ENCODE measurements around the gene NUDT15. TPM values are rescaled to one million over a fixed set of nuclear protein-coding genes. Genes with fewer than 3 reads are reported as not detected.

The NUDT15 gene
- total and polyA plus RNA-seq, 11 donors, result 6.8 to 13.9 (median 10.8) TPM

DNA sequence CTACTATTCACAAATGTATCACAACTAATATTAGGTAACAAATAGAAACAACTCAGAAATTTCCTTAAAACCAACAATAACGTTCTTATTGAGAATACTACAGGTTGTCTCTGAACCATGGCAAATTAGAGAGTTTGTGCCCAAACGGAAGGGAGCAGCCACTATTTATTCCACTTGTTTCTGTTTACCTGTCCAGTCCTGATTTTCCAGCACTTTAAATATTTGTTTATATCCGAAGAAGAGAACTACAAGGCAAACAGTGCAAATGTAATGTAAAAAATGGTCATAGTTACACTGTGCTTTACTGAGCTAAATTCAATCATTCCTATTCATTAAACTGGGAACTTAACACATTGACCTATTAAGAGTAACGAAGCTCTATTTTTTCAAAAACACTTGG is 45.7 kb upstream of the NUDT15 start:
- no peak overlapping the region for H3K4me3 ChIP-seq
- peaks cover 3 to 84% (median 59%) of the 10 kb centered on the region in 9 donors for H3K36me3 ChIP-seq
- H3K27me3 ChIP-seq, result no peaks in the 10 kb centered on the region
- intact Hi-C loops (cut with DNase I), result no loop called here
- H3K9me3 ChIP-seq, result no peaks in the 10 kb centered on the region
- ATAC-seq (no peak), DNase-seq (no peak)
- H3K27ac ChIP-seq, result no peak overlapping the region
- TF ChIP-seq CTCF (IDR thresholded peaks at IDR 0.05), result no peak
- no peak for TF ChIP-seq POLR2A (IDR thresholded peaks at IDR 0.05)
- H3K4me1 ChIP-seq, result peaks cover 0 to 21% (median 3%) of the 10 kb centered on the region in 12 donors
- 89 to 93% (median 92%) methylated on average over 4 of the region's 4 CpGs for WGBS, 4 donors

DNA sequence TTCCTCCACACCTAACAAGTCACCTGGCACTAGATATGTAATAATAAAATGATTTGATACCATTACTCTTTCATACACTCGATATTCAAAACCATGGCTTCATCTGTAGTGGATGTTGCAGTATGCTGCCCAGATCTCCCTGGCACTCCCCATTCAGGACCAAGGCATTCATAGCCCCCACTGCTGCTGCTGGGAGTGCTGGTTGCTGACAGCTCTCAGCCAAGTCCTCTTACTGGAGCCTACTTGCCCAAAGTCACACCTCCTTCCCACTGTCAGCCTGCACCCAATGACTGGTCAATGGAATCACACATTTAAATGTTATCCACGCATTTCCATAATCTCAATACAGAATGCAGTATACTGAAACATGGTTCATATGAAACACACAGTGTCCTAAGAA is 40.1 kb upstream of the NUDT15 start:
- H3K4me1 ChIP-seq, result peaks cover 0 to 46% (median 18%) of the 10 kb centered on the region in 12 donors
- WGBS, 4 donors, result 58 to 66% (median 65%) methylated on average over 2 of the region's 2 CpGs
- DNase-seq, result peak in 2 of 5 donors; percentile 36 to 45
- no peaks in the 10 kb centered on the region for H3K9me3 ChIP-seq
- TF ChIP-seq CTCF (IDR thresholded peaks at IDR 0.05) (no peak), POLR2A (IDR thresholded peaks at IDR 0.05) (no peak)
- H3K36me3 ChIP-seq, result peaks cover 0 to 45% (median 32%) of the 10 kb centered on the region in 9 donors
- ATAC-seq, result peak in 3 of 4 donors; percentile 25 to 58 (median 26)
- H3K27ac ChIP-seq, result no peak overlapping the region
- H3K27me3 ChIP-seq, result no peaks in the 10 kb centered on the region
- intact Hi-C loops (cut with DNase I), result no loop called here
- H3K4me3 ChIP-seq, result no peak overlapping the region

DNA sequence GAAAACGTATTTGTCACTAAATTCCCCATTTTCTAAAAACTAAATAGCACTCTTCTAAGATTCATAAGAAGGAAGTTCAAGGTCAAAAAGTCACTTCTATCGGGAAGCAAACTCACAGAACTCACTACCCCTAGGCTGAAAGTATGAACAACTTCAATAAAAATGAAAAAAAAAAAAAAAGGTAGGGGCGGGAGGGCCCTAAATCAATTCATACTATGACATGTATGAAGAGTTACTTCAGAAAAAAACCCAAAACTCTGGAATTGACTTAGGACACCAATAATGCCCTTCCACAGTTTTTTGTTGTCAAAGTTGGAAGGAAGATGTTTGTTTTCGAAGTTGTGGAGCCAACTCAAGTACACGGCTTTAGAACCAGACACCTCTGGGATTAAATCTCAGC is 37.6 kb upstream of the NUDT15 start:
- 34 to 39% (median 35%) methylated on average over 5 of the region's 5 CpGs for WGBS, 4 donors
- intact Hi-C loops (cut with DNase I), result loop anchor here in 1 of 10 donors (5.0 kb wide), 1 partner anchor 37 kb away; the partner anchor contains the start of gene NUDT15

More for the DNA sequence above, 37.6 kb upstream of the NUDT15 start:
- Histone ChIP-seq H3K9me3 (no peaks in the 10 kb centered on the region), H3K27me3 (no peaks in the 10 kb centered on the region), H3K36me3 (peaks cover 0 to 23% (median 15%) of the 10 kb centered on the region in 9 donors), H3K4me3 (peak overlapping the region; percentile 70 to 100 (median 89)), H3K4me1 (peaks cover 0 to 46% (median 18%) of the 10 kb centered on the region in 12 donors), H3K27ac (peak overlapping the region in 4 of 12 donors; percentile 85 to 91 (median 90))
- ATAC-seq (no peak), DNase-seq (no peak)
- TF ChIP-seq CTCF (IDR thresholded peaks at IDR 0.05) (no peak), POLR2A (IDR thresholded peaks at IDR 0.05) (no peak)
